ENCODE data around the gene OR8J3. TPM values are rescaled to one million over a fixed set of nuclear protein-coding genes. Genes with fewer than 3 reads are reported as not detected.
A peak's percentile ranks its signal among the peaks of the same experiment; 100 is the strongest.
"Not testable (repeated sequence)": the region's sequence is repeated elsewhere in the genome, so short reads cannot be mapped to it uniquely, and the experiment has no call there.

The OR8J3 gene
- not detected for total RNA-seq

- H3K27ac Mint-ChIP-seq = no peak within 1 kb of the TSS
- no peak for DNase-seq
- no peak for ATAC-seq (replicated peaks in 1 of 2)
- H3K4me3 Mint-ChIP-seq = no peak within 1 kb of the TSS
- H3K4me1 Mint-ChIP-seq (ENCODE audit: low read depth) = no peaks in the 10 kb centered on the region
- no peaks in the 10 kb centered on the region for H3K36me3 Mint-ChIP-seq (ENCODE audit: insufficient read depth in 2 of 2)
- no peaks in the 10 kb centered on the region for H3K27me3 Mint-ChIP-seq (ENCODE audit: low read depth)
- H3K9me3 Mint-ChIP-seq = peaks cover 2 to 6% of the 10 kb centered on the region in 2 donors
These were observed at the start of gene OR8J3 for GRCh38 chr11:56140151-56140661. Gene OR8J3 (minus strand): TSS chr11:56140201. CDS start chr11:56137718, 2,483 bp downstream.

- Mint-ChIP-seq H3K27ac (no peak overlapping the region), H3K4me3 (no peak overlapping the region), H3K36me3 (ENCODE audit: insufficient read depth in 2 of 2) (peaks cover 2 to 3% of the 10 kb centered on the region in 2 donors), H3K27me3 (ENCODE audit: low read depth) (no peaks in the 10 kb centered on the region), H3K4me1 (ENCODE audit: low read depth) (no peaks in the 10 kb centered on the region), H3K9me3 (peaks cover 13 to 18% of the 10 kb centered on the region in 2 donors)
- ATAC-seq (replicated peaks in 1 of 2) = no peak
- DNase-seq = no peak
These were observed 48.6 kb upstream of the OR8J3 start for GRCh38 chr11:56188602-56189001.

DNA sequence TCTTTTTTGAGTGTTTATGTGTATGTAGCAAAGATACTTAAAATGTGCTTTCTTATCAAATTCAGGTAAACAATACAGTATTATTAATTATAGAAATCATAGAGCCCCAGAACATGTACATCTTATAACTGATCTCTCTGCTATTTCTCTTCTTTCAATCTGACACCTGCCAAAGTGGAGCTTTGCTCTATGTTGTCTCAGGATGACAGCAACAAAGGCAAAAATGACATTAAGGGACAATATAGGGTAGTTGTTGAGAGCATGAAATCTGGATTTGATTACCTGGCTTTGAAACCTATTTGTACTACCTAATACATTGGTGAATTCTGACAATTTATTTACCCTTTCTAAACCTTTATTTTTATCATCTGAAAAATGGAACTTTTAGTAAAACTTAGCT lies 43.5 kb upstream of the OR8J3 start:
- Mint-ChIP-seq H3K27ac (no peak overlapping the region), H3K36me3 (ENCODE audit: insufficient read depth in 2 of 2) (peaks cover 0 to 5% of the 10 kb centered on the region in 2 donors), H3K4me1 (ENCODE audit: low read depth) (no peaks in the 10 kb centered on the region), H3K27me3 (ENCODE audit: low read depth) (no peaks in the 10 kb centered on the region), H3K4me3 (no peak overlapping the region), H3K9me3 (peaks cover 11 to 16% of the 10 kb centered on the region in 2 donors)
- DNase-seq = no peak
- no peak for ATAC-seq (replicated peaks in 1 of 2)

GRCh38 chr11:56176318-56176717 lies 36.3 kb upstream of the OR8J3 start, which contains the start of gene OR5J2:
Gene OR5J2 (plus strand): TSS chr11:56176618. CDS start chr11:56176618, 0 bp downstream.
- DNase-seq (no peak), ATAC-seq (replicated peaks in 1 of 2) (no peak)
- Mint-ChIP-seq H3K36me3 (ENCODE audit: insufficient read depth in 2 of 2) (peaks cover 0 to 4% of the 10 kb centered on the region in 2 donors), H3K27ac (no peak within 1 kb of the TSS), H3K27me3 (ENCODE audit: low read depth) (no peaks in the 10 kb centered on the region), H3K4me3 (no peak within 1 kb of the TSS), H3K9me3 (peaks cover 6 to 9% of the 10 kb centered on the region in 2 donors), H3K4me1 (ENCODE audit: low read depth) (no peaks in the 10 kb centered on the region)

DNA sequence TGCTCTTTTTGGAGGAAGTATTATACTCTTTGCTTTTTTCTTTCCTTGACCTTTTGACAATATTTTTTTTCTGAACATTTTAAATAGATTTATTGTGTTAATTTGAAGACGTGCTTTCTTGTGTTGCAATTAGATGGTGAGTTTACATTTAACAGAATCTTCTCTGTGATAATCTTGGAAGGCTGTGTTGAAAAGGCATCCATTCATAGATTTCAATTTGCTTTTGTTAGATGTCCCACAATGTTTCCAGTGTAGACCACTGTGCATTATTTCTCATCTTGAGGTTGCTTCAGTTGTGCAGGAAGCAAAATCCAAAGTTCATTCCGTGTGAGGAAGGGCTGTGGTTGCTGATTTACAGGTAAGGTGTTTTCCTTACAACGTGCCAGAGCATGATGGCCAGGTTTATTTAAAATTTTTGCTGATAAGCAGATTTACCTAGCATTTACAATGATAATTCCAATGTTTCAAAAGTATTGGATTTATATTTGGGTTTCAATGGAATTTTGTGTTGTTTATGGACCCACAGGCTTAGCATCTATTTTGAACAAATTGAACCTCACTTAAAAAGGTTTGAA lies 32.3 kb upstream of the OR8J3 start:
- Mint-ChIP-seq H3K27ac (peak overlapping the region; percentile 62), H3K36me3 (ENCODE audit: insufficient read depth in 2 of 2) (no peaks in the 10 kb centered on the region), H3K4me1 (ENCODE audit: low read depth) (no peaks in the 10 kb centered on the region), H3K4me3 (no peak overlapping the region), H3K27me3 (ENCODE audit: low read depth) (no peaks in the 10 kb centered on the region), H3K9me3 (peaks cover 3 to 14% of the 10 kb centered on the region in 2 donors)
- no peak for DNase-seq
- ATAC-seq (replicated peaks in 1 of 2) = no peak

- no peak overlapping the region for H3K27ac Mint-ChIP-seq
- DNase-seq = no peak
- H3K27me3 Mint-ChIP-seq (ENCODE audit: low read depth) = no peaks in the 10 kb centered on the region
- no peak for ATAC-seq (replicated peaks in 1 of 2)
- H3K4me3 Mint-ChIP-seq = no peak overlapping the region
- no peaks in the 10 kb centered on the region for H3K36me3 Mint-ChIP-seq (ENCODE audit: insufficient read depth in 2 of 2)
- peaks cover 7 to 9% of the 10 kb centered on the region in 2 donors for H3K9me3 Mint-ChIP-seq
- no peaks in the 10 kb centered on the region for H3K4me1 Mint-ChIP-seq (ENCODE audit: low read depth)
These were observed 23.8 kb upstream of the OR8J3 start for GRCh38 chr11:56163804-56164203.

- Mint-ChIP-seq H3K27me3 (ENCODE audit: low read depth) (no peaks in the 10 kb centered on the region), H3K9me3 (peaks cover 8 to 10% of the 10 kb centered on the region in 2 donors), H3K4me1 (ENCODE audit: low read depth) (no peaks in the 10 kb centered on the region), H3K4me3 (no peak within 1 kb of the TSS), H3K27ac (no peak within 1 kb of the TSS), H3K36me3 (ENCODE audit: insufficient read depth in 2 of 2) (no peaks in the 10 kb centered on the region)
- ATAC-seq (replicated peaks in 1 of 2) (no peak), DNase-seq (no peak)
These were observed 20.2 kb upstream of the OR8J3 start, which contains the start of gene OR8K5 for GRCh38 chr11:56160217-56160616. Gene OR8K5 (minus strand): TSS chr11:56160317. CDS start chr11:56160317, 0 bp downstream.

DNA sequence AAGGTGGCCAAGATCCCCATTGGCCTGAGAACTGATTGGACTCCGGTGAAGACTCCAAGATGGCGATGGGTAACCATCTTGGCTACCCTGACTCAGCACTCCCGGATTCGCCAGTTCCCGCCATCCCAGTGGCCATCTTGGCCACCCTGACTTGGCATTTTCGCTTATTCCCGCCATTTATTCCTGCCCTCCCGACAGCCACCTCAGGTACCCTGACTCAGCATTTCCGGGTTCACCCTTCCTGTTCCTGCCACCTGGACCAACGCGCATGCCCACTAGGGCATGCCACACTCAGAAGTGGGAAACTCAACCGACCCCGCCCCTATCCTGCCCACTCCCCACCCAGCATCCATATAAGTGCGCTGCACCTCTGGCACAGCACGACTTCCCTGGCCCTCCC lies 12.3 kb upstream of the OR8J3 start:
- DNase-seq = no peak
- H3K27ac Mint-ChIP-seq = no peak overlapping the region
- no peaks in the 10 kb centered on the region for H3K4me1 Mint-ChIP-seq (ENCODE audit: low read depth)
- ATAC-seq (replicated peaks in 1 of 2) = no peak
- no peak overlapping the region for H3K4me3 Mint-ChIP-seq
- no peaks in the 10 kb centered on the region for H3K36me3 Mint-ChIP-seq (ENCODE audit: insufficient read depth in 2 of 2)
- H3K9me3 Mint-ChIP-seq = peaks cover 15 to 20% of the 10 kb centered on the region in 2 donors
- no peaks in the 10 kb centered on the region for H3K27me3 Mint-ChIP-seq (ENCODE audit: low read depth)

GRCh38 chr11:56151376-56151775 lies 11.4 kb upstream of the OR8J3 start:
- no peaks in the 10 kb centered on the region for H3K4me1 Mint-ChIP-seq (ENCODE audit: low read depth)
- no peaks in the 10 kb centered on the region for H3K36me3 Mint-ChIP-seq (ENCODE audit: insufficient read depth in 2 of 2)
- no peak overlapping the region for H3K27ac Mint-ChIP-seq
- H3K27me3 Mint-ChIP-seq (ENCODE audit: low read depth) = no peaks in the 10 kb centered on the region
- peaks cover 12 to 17% of the 10 kb centered on the region in 2 donors for H3K9me3 Mint-ChIP-seq
- no peak overlapping the region for H3K4me3 Mint-ChIP-seq
- DNase-seq (no peak), ATAC-seq (replicated peaks in 1 of 2) (no peak)

DNA sequence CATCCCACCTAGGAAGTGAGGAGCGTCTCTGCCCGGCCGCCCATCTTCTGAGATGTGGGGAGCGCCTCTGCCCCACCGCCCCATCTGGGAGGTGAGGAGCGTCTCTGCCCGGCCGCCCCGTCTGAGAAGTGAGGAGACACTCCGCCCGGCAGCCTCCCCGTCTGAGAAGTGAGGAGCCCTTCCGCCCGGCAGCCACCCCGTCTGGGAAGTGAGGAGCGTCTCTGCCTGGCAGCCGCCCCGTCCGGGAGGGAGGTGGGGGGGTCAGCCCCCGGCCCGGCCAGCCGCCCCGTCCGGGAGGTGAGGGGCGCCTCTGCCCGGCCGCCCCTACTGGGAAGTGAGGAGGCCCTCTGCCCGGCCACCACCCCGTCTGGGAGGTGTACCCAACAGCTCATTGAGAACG lies 3.7 kb upstream of the OR8J3 start:
- not testable (repeated sequence) for H3K9me3 Mint-ChIP-seq; H3K4me1 Mint-ChIP-seq (ENCODE audit: low read depth); H3K36me3 Mint-ChIP-seq (ENCODE audit: insufficient read depth in 2 of 2); H3K27ac Mint-ChIP-seq; H3K4me3 Mint-ChIP-seq; DNase-seq; ATAC-seq (replicated peaks in 1 of 2); H3K27me3 Mint-ChIP-seq (ENCODE audit: low read depth)

DNA sequence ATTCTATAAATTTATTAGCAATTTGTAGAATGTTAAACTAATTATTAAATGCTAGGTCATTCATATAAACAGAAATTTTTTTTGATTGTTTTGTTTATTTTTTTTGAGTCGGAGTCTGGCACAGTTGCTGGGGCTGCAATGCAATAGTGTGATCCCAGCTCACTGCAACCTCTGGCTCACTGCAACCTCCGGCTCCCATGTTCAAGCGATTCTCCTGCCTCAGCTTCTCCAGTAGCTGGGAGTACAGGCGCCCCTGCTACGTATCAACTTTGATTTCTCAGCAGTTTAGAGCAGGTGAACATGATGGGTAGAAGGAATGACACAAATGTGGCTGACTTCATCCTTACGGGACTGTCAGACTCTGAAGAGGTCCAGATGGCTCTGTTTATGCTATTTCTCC lies 17.9 kb downstream of the OR8J3 start, which contains the start of gene OR8H3:
Gene OR8H3 (plus strand): TSS at position 301 of the 400 bp plus-strand sequence. CDS start 0 bp downstream, at position 301.
- H3K9me3 Mint-ChIP-seq = peaks cover 9 to 14% of the 10 kb centered on the region in 2 donors
- DNase-seq (no peak), ATAC-seq (replicated peaks in 1 of 2) (no peak)
- H3K4me1 Mint-ChIP-seq (ENCODE audit: low read depth) = no peaks in the 10 kb centered on the region
- no peak within 1 kb of the TSS for H3K4me3 Mint-ChIP-seq
- H3K27ac Mint-ChIP-seq = no peak within 1 kb of the TSS
- H3K27me3 Mint-ChIP-seq (ENCODE audit: low read depth) = no peaks in the 10 kb centered on the region
- H3K36me3 Mint-ChIP-seq (ENCODE audit: insufficient read depth in 2 of 2) = peaks cover 0 to 2% of the 10 kb centered on the region in 2 donors

- ATAC-seq (replicated peaks in 1 of 2) (no peak), DNase-seq (no peak)
- Mint-ChIP-seq H3K9me3 (peaks cover 8 to 10% of the 10 kb centered on the region in 2 donors), H3K27ac (no peak within 1 kb of the TSS), H3K27me3 (ENCODE audit: low read depth) (no peaks in the 10 kb centered on the region), H3K4me1 (ENCODE audit: low read depth) (no peaks in the 10 kb centered on the region), H3K4me3 (no peak within 1 kb of the TSS), H3K36me3 (ENCODE audit: insufficient read depth in 2 of 2) (peaks cover 0 to 2% of the 10 kb centered on the region in 2 donors)
These were observed 36.7 kb downstream of the OR8J3 start, which contains the start of gene OR8H2 for GRCh38 chr11:56103210-56103737. Gene OR8H2 (plus strand): TSS chr11:56103687. CDS start chr11:56105043, 1,356 bp downstream.

GRCh38 chr11:56093008-56093407 lies 47.0 kb downstream of the OR8J3 start, which contains the start of gene OR8I2:
Gene OR8I2 (plus strand): TSS chr11:56093308. CDS start chr11:56093308, 0 bp downstream.
- ATAC-seq (replicated peaks in 1 of 2) (no peak), DNase-seq (no peak)
- H3K4me1 Mint-ChIP-seq (ENCODE audit: low read depth) = no peaks in the 10 kb centered on the region
- no peaks in the 10 kb centered on the region for H3K36me3 Mint-ChIP-seq (ENCODE audit: insufficient read depth in 2 of 2)
- H3K27ac Mint-ChIP-seq = no peak within 1 kb of the TSS
- no peak within 1 kb of the TSS for H3K4me3 Mint-ChIP-seq
- peaks cover 4 to 13% of the 10 kb centered on the region in 2 donors for H3K9me3 Mint-ChIP-seq
- no peaks in the 10 kb centered on the region for H3K27me3 Mint-ChIP-seq (ENCODE audit: low read depth)

Measured in activated T-cell treated with anti-CD3 and anti-CD28 coated beads, Interleukin-2, amount 50 U/mL, for 72 hours (primary cell).